ENCODE results near the gene SLC11A2.

The SLC11A2 gene

GRCh38 chr12:50981319-50982239 is 44.6 kb downstream of the SLC11A2 start:
- H3K4me2 ChIP-seq (ENCODE audit: low read length): no peak overlapping the region

GRCh38 chr12:50980545-50980944 is 45.6 kb downstream of the SLC11A2 start:
- Histone ChIP-seq H2AFZ (ENCODE audit: low read depth, low read length) (no peak overlapping the region), H3K9ac (ENCODE audit: low read length) (no peak overlapping the region), H3K4me2 (ENCODE audit: low read length) (no peak overlapping the region), H3K36me3 (replicated peaks; ENCODE audit: low read depth, low read length) (peaks cover 8% of the 10 kb centered on the region), H3K27ac (ENCODE audit: low read length) (no peak overlapping the region), H3K79me2 (ENCODE audit: low read length) (no peaks in the 10 kb centered on the region), H3K27me3 (ENCODE audit: low read depth, low read length) (no peaks in the 10 kb centered on the region), H4K20me1 (ENCODE audit: insufficient read depth, low read length) (no peaks in the 10 kb centered on the region), H3K4me3 (ENCODE audit: low read length) (no peak overlapping the region), H3K9me3 (ENCODE audit: insufficient read depth, low read length) (no peaks in the 10 kb centered on the region), H3K4me1 (ENCODE audit: low read length) (peaks cover 17% of the 10 kb centered on the region)
- TF ChIP-seq EZH2phosphoT487 (IDR thresholded peaks at IDR 0.05; ENCODE audit: low read depth): no peak
- TF ChIP-seq CTCF (IDR thresholded peaks at IDR 0.05; ENCODE audit: low read depth, low read length): no peak

More at GRCh38 chr12:50981319-50982239, 44.6 kb downstream of the SLC11A2 start:
- H4K20me1 ChIP-seq (ENCODE audit: insufficient read depth, low read length): no peaks in the 10 kb centered on the region
- TF ChIP-seq EZH2phosphoT487 (IDR thresholded peaks at IDR 0.05; ENCODE audit: low read depth) (no peak), CTCF (IDR thresholded peaks at IDR 0.05; ENCODE audit: low read depth, low read length) (no peak)
- H3K27ac ChIP-seq (ENCODE audit: low read length): no peak overlapping the region
- H3K4me1 ChIP-seq (ENCODE audit: low read length): peaks cover 17% of the 10 kb centered on the region
- H3K4me3 ChIP-seq (ENCODE audit: low read length): no peak overlapping the region
- H2AFZ ChIP-seq (ENCODE audit: low read depth, low read length): no peak overlapping the region
- H3K9me3 ChIP-seq (ENCODE audit: insufficient read depth, low read length): no peaks in the 10 kb centered on the region
- no peak overlapping the region for H3K9ac ChIP-seq (ENCODE audit: low read length)
- no peaks in the 10 kb centered on the region for H3K79me2 ChIP-seq (ENCODE audit: low read length)
- no peaks in the 10 kb centered on the region for H3K27me3 ChIP-seq (ENCODE audit: low read depth, low read length)
- peaks cover 15% of the 10 kb centered on the region for H3K36me3 ChIP-seq (replicated peaks; ENCODE audit: low read depth, low read length)

GRCh38 chr12:50979369-50980052 is 46.7 kb downstream of the SLC11A2 start:
- no peak overlapping the region for H2AFZ ChIP-seq (ENCODE audit: low read depth, low read length)
- H3K79me2 ChIP-seq (ENCODE audit: low read length): no peaks in the 10 kb centered on the region
- H3K27me3 ChIP-seq (ENCODE audit: low read depth, low read length): no peaks in the 10 kb centered on the region
- no peak overlapping the region; the same call in 1 of the 2 replicates for H3K4me3 ChIP-seq (ENCODE audit: low read length)
- H3K27ac ChIP-seq (ENCODE audit: low read length): peak overlapping the region; percentile 62
- H3K36me3 ChIP-seq (replicated peaks; ENCODE audit: low read depth, low read length): peaks cover 8% of the 10 kb centered on the region
- H3K9me3 ChIP-seq (ENCODE audit: insufficient read depth, low read length): no peaks in the 10 kb centered on the region
- H3K4me1 ChIP-seq (ENCODE audit: low read length): peaks cover 17% of the 10 kb centered on the region
- no peaks in the 10 kb centered on the region for H4K20me1 ChIP-seq (ENCODE audit: insufficient read depth, low read length)
- H3K4me2 ChIP-seq (ENCODE audit: low read length): peak overlapping the region; percentile 43
- H3K9ac ChIP-seq (ENCODE audit: low read length): no peak overlapping the region
- no peak for TF ChIP-seq CTCF (IDR thresholded peaks at IDR 0.05; ENCODE audit: low read depth, low read length)
- no peak for TF ChIP-seq EZH2phosphoT487 (IDR thresholded peaks at IDR 0.05; ENCODE audit: low read depth)

GRCh38 chr12:50971946-50972345 is 54.2 kb downstream of the SLC11A2 start:
- H3K79me2 ChIP-seq (ENCODE audit: low read length): no peaks in the 10 kb centered on the region
- no peaks in the 10 kb centered on the region for H3K9me3 ChIP-seq (ENCODE audit: insufficient read depth, low read length)
- no peaks in the 10 kb centered on the region for H3K27me3 ChIP-seq (ENCODE audit: low read depth, low read length)
- no peaks in the 10 kb centered on the region for H3K4me1 ChIP-seq (ENCODE audit: low read length)
- TF ChIP-seq CTCF (IDR thresholded peaks at IDR 0.05; ENCODE audit: low read depth, low read length) (no peak), EZH2phosphoT487 (IDR thresholded peaks at IDR 0.05; ENCODE audit: low read depth) (no peak)
- H4K20me1 ChIP-seq (ENCODE audit: insufficient read depth, low read length): no peaks in the 10 kb centered on the region
- peaks cover 8% of the 10 kb centered on the region for H3K36me3 ChIP-seq (replicated peaks; ENCODE audit: low read depth, low read length)
- H3K27ac ChIP-seq (ENCODE audit: low read length): no peak overlapping the region
- no peak overlapping the region for H2AFZ ChIP-seq (ENCODE audit: low read depth, low read length)
- H3K4me2 ChIP-seq (ENCODE audit: low read length): no peak overlapping the region
- H3K4me3 ChIP-seq (ENCODE audit: low read length): no peak overlapping the region
- no peak overlapping the region for H3K9ac ChIP-seq (ENCODE audit: low read length)

All from OCI-LY3 (cell line).